WTC11 (cell line): ENCODE data around the gene MEF2D. TPM values are rescaled to one million over a fixed set of nuclear protein-coding genes. Genes with fewer than 3 reads are reported as not detected.

Experiments
- ATAC-seq: fragments of 200-7000 bp; cut with Tn5 transposase; 2 replicates; pipeline ENCODE4 v1.10.0; 2021; ENCODE audit warnings: mild to moderate bottlenecking, moderate library complexity
- CTCF ChIA-PET: fragments of 300-600 bp; sonication (Branson Sonifier 250); formaldehyde crosslinking; loops from one replicate; lab custom pipeline; 2021; ENCODE audit warnings: antibody characterized with exemption; lab: Charles Lee
- POLR2A ChIA-PET: fragments of 350-600 bp; sonication (Branson Sonifier 250); formaldehyde crosslinking; loops from one replicate; lab custom pipeline; 2021; ENCODE audit warnings: antibody characterized with exemption; lab: Charles Lee
- DNase-seq: peaks from one replicate; pipeline ENCODE4 v3.0.0; 2021; ENCODE audit warnings: low spot score
- H3K27ac Mint-ChIP-seq: 2 replicates; pipeline ENCODE4 v1.8.0; 2021; ENCODE audit warnings: mixed read lengths
- H3K27me3 Mint-ChIP-seq: 2 replicates; pipeline ENCODE4 v1.8.0; 2021; ENCODE audit warnings: low read depth, mild to moderate bottlenecking, moderate library complexity, mixed read lengths
- H3K36me3 Mint-ChIP-seq: 2 replicates; pipeline ENCODE4 v1.8.0; 2021; ENCODE audit warnings: mixed read lengths
- H3K4me1 Mint-ChIP-seq: 2 replicates; pipeline ENCODE4 v1.8.0; 2022; ENCODE audit warnings: mixed read lengths
- H3K4me3 Mint-ChIP-seq: 2 replicates; pipeline ENCODE4 v1.8.0; 2021; ENCODE audit warnings: mild to moderate bottlenecking, moderate library complexity, mixed read lengths
- H3K9me3 Mint-ChIP-seq: 2 replicates; pipeline ENCODE4 v1.8.0; 2021; ENCODE audit warnings: mixed read lengths
- ARID4B ChIP-seq: sonication (generic); formaldehyde crosslinking; IDR thresholded peaks from 2 replicates; pipeline ENCODE4 v1.8.0; 2023; ENCODE audit warnings: missing genetic modification reagents, mild to moderate bottlenecking, borderline replicate concordance
- ATF2 ChIP-seq: sonication (generic); formaldehyde crosslinking; IDR thresholded peaks from 2 replicates; pipeline ENCODE4 v1.8.1; 2022; ENCODE audit warnings: low read depth, missing genetic modification reagents, borderline replicate concordance
- E2F4 ChIP-seq: sonication (generic); formaldehyde crosslinking; IDR thresholded peaks from 2 replicates; pipeline ENCODE4 v1.8.1; 2022; ENCODE audit warnings: low read depth, mild to moderate bottlenecking, moderate library complexity, missing genetic modification reagents, borderline replicate concordance
- ETV6 ChIP-seq: sonication (generic); formaldehyde crosslinking; IDR thresholded peaks from 2 replicates; pipeline ENCODE4 v1.8.1; 2022; ENCODE audit warnings: mild to moderate bottlenecking, missing genetic modification reagents
- GRHL2 ChIP-seq: fragments of 250-450 bp; sonication (Bioruptor Pico); IDR thresholded peaks from 2 replicates; pipeline ENCODE4 v1.8.0; 2022; ENCODE audit warnings: mild to moderate bottlenecking, moderate library complexity; ENCODE audit not compliant: insufficient replicate concordance, severe bottlenecking
- GTF2I ChIP-seq: fragments of 250-450 bp; sonication (Bioruptor Pico); conservative IDR thresholded peaks from 2 replicates; pipeline ENCODE4 v1.4.0; 2021; ENCODE audit warnings: mild to moderate bottlenecking
- MAX ChIP-seq: sonication (generic); formaldehyde crosslinking; IDR thresholded peaks from 2 replicates; pipeline ENCODE4 v1.8.0; 2022; ENCODE audit warnings: mild to moderate bottlenecking, missing genetic modification reagents
- NFATC4 ChIP-seq: fragments of 250-450 bp; sonication (Bioruptor Pico); IDR thresholded peaks from 2 replicates; pipeline ENCODE4 v1.9.0; 2021; ENCODE audit warnings: mild to moderate bottlenecking
- PREB ChIP-seq: sonication (generic); formaldehyde crosslinking; IDR thresholded peaks from 2 replicates; pipeline ENCODE4 v1.8.1; 2022; ENCODE audit warnings: mild to moderate bottlenecking, missing genetic modification reagents, moderate library complexity, borderline replicate concordance
- PRRX2 ChIP-seq: fragments of 250-450 bp; sonication (Bioruptor Pico); IDR thresholded peaks from 2 replicates; pipeline ENCODE4 v1.8.0; 2021; ENCODE audit warnings: mild to moderate bottlenecking
- SOX15 ChIP-seq: fragments of 250-450 bp; sonication (Bioruptor Pico); IDR thresholded peaks from 2 replicates; pipeline ENCODE4 v1.9.0; 2021; ENCODE audit warnings: mild to moderate bottlenecking
- SP1 ChIP-seq: sonication (generic); formaldehyde crosslinking; conservative IDR thresholded peaks from 2 replicates; pipeline ENCODE4 v1.8.1; 2022; ENCODE audit warnings: missing genetic modification reagents
- TP53 ChIP-seq: sonication (generic); formaldehyde crosslinking; IDR thresholded peaks from 2 replicates; pipeline ENCODE4 v1.8.1; 2023; ENCODE audit warnings: mild to moderate bottlenecking, missing genetic modification reagents
- ZNF121 ChIP-seq: sonication (generic); formaldehyde crosslinking; IDR thresholded peaks from 2 replicates; pipeline ENCODE4 v1.8.0; 2023; ENCODE audit warnings: missing genetic modification reagents
- ZNF423 ChIP-seq: fragments of 250-450 bp; sonication (Bioruptor Pico); IDR thresholded peaks from 2 replicates; pipeline ENCODE4 v2.1.2; 2022; ENCODE audit warnings: mild to moderate bottlenecking, moderate library complexity
- ZNF425 ChIP-seq: fragments of 250-450 bp; sonication (Bioruptor Pico); conservative IDR thresholded peaks from 2 replicates; pipeline ENCODE4 v1.9.0; 2021; ENCODE audit warnings: mild to moderate bottlenecking
- ZSCAN18 ChIP-seq: fragments of 250-450 bp; sonication (Bioruptor Pico); IDR thresholded peaks from 2 replicates; pipeline ENCODE4 v2.1.2; 2022; ENCODE audit warnings: mild to moderate bottlenecking, moderate library complexity
- total RNA-seq: library from RNA; stranded (reverse); gene quantifications from 3 replicates; pipeline ENCODE4 v1.2.3, GENCODE V29; 2021

Gene MEF2D
- total RNA-seq, 1 experiment from 2014 or later: 24.1 TPM

- TF ChIP-seq MAX (no peak), NFATC4 (no peak), SOX15 (no peak), TP53 (CRISPR knock-in tag) (no peak)
Observed at GRCh38 chr1:156550346-156550745, 49.8 kb upstream of the MEF2D start (continued).

GRCh38 chr1:156549831-156550230, 49.3 kb upstream of the MEF2D start:
- ATAC-seq (no peak), DNase-seq (no peak)
- no peak overlapping the region for H3K27ac Mint-ChIP-seq
- H3K9me3 Mint-ChIP-seq: no peaks in the 10 kb centered on the region
- ChIA-PET CTCF (interaction anchor here (0.7 to 3.8 kb wide), 6 partner anchors 25 to 98 kb away, joined by 3 to 17 read pairs (median 4); no protein-coding TSS in a partner anchor), POLR2A (no interaction called here)
- H3K27me3 Mint-ChIP-seq: no peaks in the 10 kb centered on the region
- no peak overlapping the region for H3K4me3 Mint-ChIP-seq
- no peaks in the 10 kb centered on the region for H3K4me1 Mint-ChIP-seq
- H3K36me3 Mint-ChIP-seq: peaks cover 13% of the 10 kb centered on the region
- no peak for TF ChIP-seq PREB (CRISPR knock-in tag)

- Mint-ChIP-seq H3K27me3 (no peaks in the 10 kb centered on the region), H3K4me1 (no peaks in the 10 kb centered on the region), H3K36me3 (peaks cover 13% of the 10 kb centered on the region), H3K9me3 (no peaks in the 10 kb centered on the region), H3K4me3 (no peak overlapping the region), H3K27ac (no peak overlapping the region)
- POLR2A ChIA-PET: interaction anchor here (0.6 kb wide), 1 partner anchor 45 kb away, joined by 3 read pairs; no protein-coding TSS in a partner anchor
- CTCF ChIA-PET: interaction anchor here (0.7 to 3.8 kb wide), 10 partner anchors 24 to 103 kb away, joined by 3 to 17 read pairs (median 4); partner anchors contain the start of genes HAPLN2 and MEF2D
- DNase-seq (no peak), ATAC-seq (peak; percentile 69)
- no peak for TF ChIP-seq ETV6 (CRISPR knock-in tag)
- no peak for TF ChIP-seq ZNF423 (CRISPR knock-in tag)
- no peak for TF ChIP-seq ZNF121 (CRISPR knock-in tag)
- no peak for TF ChIP-seq ATF2
- TF ChIP-seq GRHL2 (CRISPR knock-in tag): no peak
- no peak for TF ChIP-seq SP1 (CRISPR knock-in tag)
- no peak for TF ChIP-seq ZSCAN18
Observed at GRCh38 chr1:156549390-156549789, 48.8 kb upstream of the MEF2D start.

- H3K4me3 Mint-ChIP-seq: no peak overlapping the region
- ChIA-PET POLR2A (no interaction called here), CTCF (interaction anchor here (0.6 kb wide), 1 partner anchor 162 kb away, joined by 3 read pairs; no protein-coding TSS in a partner anchor)
- ATAC-seq (no peak), DNase-seq (no peak)
- H3K36me3 Mint-ChIP-seq: peaks cover 14% of the 10 kb centered on the region
- no peaks in the 10 kb centered on the region for H3K9me3 Mint-ChIP-seq
- H3K27ac Mint-ChIP-seq: no peak overlapping the region
- H3K4me1 Mint-ChIP-seq: no peaks in the 10 kb centered on the region
- no peaks in the 10 kb centered on the region for H3K27me3 Mint-ChIP-seq
- TF ChIP-seq ARID4B (no peak), GTF2I (no peak), ZNF425 (CRISPR knock-in tag) (no peak), ZNF423 (CRISPR knock-in tag) (no peak), PRRX2 (no peak), E2F4 (no peak)
Observed at GRCh38 chr1:156547982-156548381, 47.4 kb upstream of the MEF2D start.
